COLO829 (cell line): ENCODE results near the gene BRS3.
A peak's percentile ranks its signal among the peaks of the same experiment; 100 is the strongest.

Experiments used
- DNase-seq: peaks from one replicate; pipeline ENCODE4 v3.0.0; 2012; ENCODE audit warnings: low spot score

Gene BRS3

GRCh38 chrX:136496186-136496763, 8.5 kb downstream of the BRS3 start:
- DNase-seq: no peak

GRCh38 chrX:136496764-136497555, 9.2 kb downstream of the BRS3 start:
- peak; percentile 44 for DNase-seq

GRCh38 chrX:136497556-136498052, 9.9 kb downstream of the BRS3 start, which contains the start of gene HTATSF1:
Gene HTATSF1, plus strand, starts transcription at chrX:136497592. Its CDS starts 93 bp downstream, at chrX:136497685.
- DNase-seq: no peak

- no peak for DNase-seq
Observed at GRCh38 chrX:136519069-136519468, 31.3 kb downstream of the BRS3 start.

GRCh38 chrX:136523770-136524169, 36.0 kb downstream of the BRS3 start:
- no peak for DNase-seq

GRCh38 chrX:136525738-136526606, 38.2 kb downstream of the BRS3 start:
- peak; percentile 65 for DNase-seq

- DNase-seq: no peak
Observed at GRCh38 chrX:136528645-136529315, 41.0 kb downstream of the BRS3 start.

GRCh38 chrX:136529795-136530194, 42.0 kb downstream of the BRS3 start:
- no peak for DNase-seq

- no peak for DNase-seq
Observed at GRCh38 chrX:136531951-136532350, 44.2 kb downstream of the BRS3 start, which contains the start of gene VGLL1. Gene VGLL1, plus strand, starts transcription at chrX:136532215. Its CDS starts 3,806 bp downstream, at chrX:136536021.

- no peak for DNase-seq
Observed at GRCh38 chrX:136534131-136534530, 46.4 kb downstream of the BRS3 start.

- no peak for DNase-seq
Observed at GRCh38 chrX:136538811-136539210, 51.1 kb downstream of the BRS3 start.

GRCh38 chrX:136540226-136540625, 52.5 kb downstream of the BRS3 start:
- no peak for DNase-seq

GRCh38 chrX:136541294-136541693, 53.5 kb downstream of the BRS3 start:
- DNase-seq: peak; percentile 42

GRCh38 chrX:136542281-136542680, 54.5 kb downstream of the BRS3 start:
- no peak for DNase-seq
